SK-N-MC (cell line): Measurements from ENCODE around the gene WDCP.
"Not testable (repeated sequence)": the region's sequence is repeated elsewhere in the genome, so short reads cannot be mapped to it uniquely, and the experiment has no call there.

ENCODE experiments used
- DNase-seq: peaks from one replicate; pipeline ENCODE4 v3.0.0-alpha.2; 2011; ENCODE audit warnings: low read depth, low spot score
- H3K27ac ChIP-seq: fragments of 200-600 bp; sonication (generic); 2 replicates; pipeline ENCODE4 v1.5.1; 2016; ENCODE audit warnings: mixed run types
- H3K36me3 ChIP-seq: fragments of 200-600 bp; sonication (generic); 2 replicates; pipeline ENCODE4 v1.6.1; 2017; ENCODE audit warnings: antibody characterized with exemption, low read length, mixed read lengths; ENCODE audit not compliant: insufficient read depth
- H3K4me3 ChIP-seq: fragments of 200-600 bp; sonication (generic); 2 replicates; pipeline ENCODE4 v1.5.1; 2016
- H3K9ac ChIP-seq: fragments of 200-600 bp; sonication (generic); 2 replicates; pipeline ENCODE4 v1.8.0; 2017; ENCODE audit warnings: mixed run types, mixed read lengths; ENCODE audit not compliant: insufficient read length
- H3K9me3 ChIP-seq: fragments of 200-600 bp; sonication (generic); 2 replicates; pipeline ENCODE4 v1.6.1; 2017; ENCODE audit warnings: low read depth, mild to moderate bottlenecking, antibody characterized with exemption, low read length, moderate library complexity, mixed read lengths
- EZH2 ChIP-seq: fragments of 200-600 bp; sonication (generic); IDR thresholded peaks from one replicate; pipeline ENCODE4 v1.6.1; 2017; ENCODE audit warnings: antibody characterized with exemption
- FOXP2 ChIP-seq: optimal IDR thresholded peaks from 2 replicates; pipeline ENCODE3; 2011; ENCODE audit warnings: mild to moderate bottlenecking, moderate library complexity; ENCODE audit not compliant: insufficient read depth; ENCODE audit errors: extremely low read length, control extremely low read depth
- POLR2AphosphoS5 ChIP-seq: IDR thresholded peaks from 2 replicates; pipeline ENCODE4 v1.6.1; 2012; ENCODE audit warnings: mild to moderate bottlenecking, low read depth, low read length, borderline replicate concordance

The WDCP gene

DNA sequence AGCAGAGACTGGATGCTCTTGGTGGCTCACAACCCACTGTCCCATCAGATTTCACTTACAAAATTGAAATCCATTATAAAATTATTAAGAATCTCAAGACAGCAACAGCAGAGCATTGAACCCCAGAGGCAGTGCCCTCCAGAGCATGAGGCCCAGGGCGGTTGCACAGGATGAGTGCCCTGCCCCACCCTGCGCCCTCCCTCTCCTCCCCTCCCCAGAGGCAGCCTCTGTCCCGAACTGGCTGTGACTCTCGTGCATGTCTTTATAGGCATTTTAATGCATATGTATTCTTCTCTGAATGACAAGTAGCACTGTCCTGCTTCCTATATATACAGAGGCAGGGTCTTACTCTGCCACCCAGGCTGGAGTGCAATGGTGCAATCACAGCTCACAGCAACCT is 26.9 kb downstream of the WDCP start:
- Histone ChIP-seq H3K36me3 (no peaks in the 10 kb centered on the region; the same call in 1 of the 2 replicates), H3K27ac (no peak overlapping the region)
- no peak for TF ChIP-seq EZH2
- TF ChIP-seq FOXP2: no peak
- no peak for TF ChIP-seq POLR2AphosphoS5

DNA sequence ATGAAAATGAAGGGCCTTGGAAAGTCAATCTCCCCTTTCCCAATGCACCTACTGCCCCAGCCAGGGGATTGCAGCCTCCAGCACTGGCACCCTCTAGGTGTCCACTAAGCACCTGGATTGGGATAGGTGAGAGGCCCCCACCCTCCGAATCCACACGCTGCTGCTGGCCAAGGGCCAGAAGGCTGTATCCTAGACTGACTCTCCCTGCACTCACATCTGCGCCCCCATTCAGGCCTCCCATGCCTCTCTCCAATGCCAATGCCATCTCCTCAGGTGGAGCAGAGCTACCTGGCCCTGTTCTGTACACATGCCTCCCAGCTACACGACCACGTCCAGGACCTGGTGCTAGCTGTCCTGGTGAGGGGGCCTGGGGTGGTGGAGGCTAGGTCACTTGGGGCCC is 27.5 kb downstream of the WDCP start:
- Histone ChIP-seq H3K9ac (no peak overlapping the region), H3K36me3 (no peaks in the 10 kb centered on the region; the same call in 1 of the 2 replicates), H3K9me3 (no peaks in the 10 kb centered on the region), H3K27ac (no peak overlapping the region), H3K4me3 (no peak overlapping the region)
- DNase-seq: no peak
- TF ChIP-seq POLR2AphosphoS5 (no peak), FOXP2 (no peak), EZH2 (no peak)

More for the DNA sequence above, 26.9 kb downstream of the WDCP start:
- Histone ChIP-seq H3K9ac (no peak overlapping the region), H3K4me3 (no peak overlapping the region), H3K9me3 (no peaks in the 10 kb centered on the region)
- DNase-seq: no peak

DNA sequence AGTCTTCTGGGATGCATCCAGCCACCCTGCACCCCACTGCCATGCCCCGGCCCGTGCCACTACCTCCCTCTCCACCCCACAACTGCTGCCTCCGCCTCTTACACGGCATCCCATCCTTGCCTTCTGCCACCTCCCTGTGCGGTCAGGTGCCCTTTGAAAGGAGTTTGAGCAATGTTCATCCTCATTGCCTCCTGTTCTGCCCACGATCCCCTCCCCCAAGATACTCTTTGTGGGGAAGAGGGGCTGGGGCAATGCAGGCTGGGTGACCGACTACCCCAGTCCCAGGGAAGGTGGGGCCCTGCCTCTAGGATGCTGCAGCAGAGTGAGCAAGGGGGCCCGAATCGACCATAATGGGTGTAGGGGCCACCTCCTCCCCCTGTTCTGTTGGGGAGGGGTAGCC is 28.9 kb downstream of the WDCP start:
- no peak for DNase-seq
- Histone ChIP-seq H3K36me3 (no peaks in the 10 kb centered on the region; the same call in 1 of the 2 replicates), H3K9me3 (no peaks in the 10 kb centered on the region), H3K9ac (no peak overlapping the region), H3K27ac (no peak overlapping the region), H3K4me3 (no peak overlapping the region)
- TF ChIP-seq FOXP2 (no peak), POLR2AphosphoS5 (no peak), EZH2 (no peak)

DNA sequence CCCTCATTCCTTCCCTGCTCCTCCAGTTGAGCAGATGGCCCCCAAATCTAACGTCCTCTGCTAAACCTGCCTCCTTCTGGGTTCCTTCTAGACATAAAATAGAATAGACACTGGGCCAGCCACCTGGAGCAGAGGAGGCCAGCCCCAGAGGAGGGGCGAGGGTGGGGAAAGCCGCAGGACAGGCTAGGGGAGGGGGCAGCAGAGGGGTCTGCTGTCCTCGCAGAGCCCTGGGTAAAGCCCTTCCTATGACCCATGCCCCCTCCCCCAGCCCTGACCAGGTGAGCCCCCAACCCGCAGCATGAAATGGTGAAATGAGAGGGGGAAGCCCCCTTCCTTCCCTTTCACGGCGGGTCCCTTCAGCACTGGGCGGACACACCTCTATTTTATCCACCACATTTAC is 29.5 kb downstream of the WDCP start:
- H3K9me3 ChIP-seq: no peaks in the 10 kb centered on the region
- H3K4me3 ChIP-seq: no peak overlapping the region
- H3K27ac ChIP-seq: no peak overlapping the region
- DNase-seq: no peak
- H3K36me3 ChIP-seq: no peaks in the 10 kb centered on the region
- no peak for TF ChIP-seq POLR2AphosphoS5
- no peak for TF ChIP-seq FOXP2
- TF ChIP-seq EZH2: no peak
- H3K9ac ChIP-seq: no peak overlapping the region

DNA sequence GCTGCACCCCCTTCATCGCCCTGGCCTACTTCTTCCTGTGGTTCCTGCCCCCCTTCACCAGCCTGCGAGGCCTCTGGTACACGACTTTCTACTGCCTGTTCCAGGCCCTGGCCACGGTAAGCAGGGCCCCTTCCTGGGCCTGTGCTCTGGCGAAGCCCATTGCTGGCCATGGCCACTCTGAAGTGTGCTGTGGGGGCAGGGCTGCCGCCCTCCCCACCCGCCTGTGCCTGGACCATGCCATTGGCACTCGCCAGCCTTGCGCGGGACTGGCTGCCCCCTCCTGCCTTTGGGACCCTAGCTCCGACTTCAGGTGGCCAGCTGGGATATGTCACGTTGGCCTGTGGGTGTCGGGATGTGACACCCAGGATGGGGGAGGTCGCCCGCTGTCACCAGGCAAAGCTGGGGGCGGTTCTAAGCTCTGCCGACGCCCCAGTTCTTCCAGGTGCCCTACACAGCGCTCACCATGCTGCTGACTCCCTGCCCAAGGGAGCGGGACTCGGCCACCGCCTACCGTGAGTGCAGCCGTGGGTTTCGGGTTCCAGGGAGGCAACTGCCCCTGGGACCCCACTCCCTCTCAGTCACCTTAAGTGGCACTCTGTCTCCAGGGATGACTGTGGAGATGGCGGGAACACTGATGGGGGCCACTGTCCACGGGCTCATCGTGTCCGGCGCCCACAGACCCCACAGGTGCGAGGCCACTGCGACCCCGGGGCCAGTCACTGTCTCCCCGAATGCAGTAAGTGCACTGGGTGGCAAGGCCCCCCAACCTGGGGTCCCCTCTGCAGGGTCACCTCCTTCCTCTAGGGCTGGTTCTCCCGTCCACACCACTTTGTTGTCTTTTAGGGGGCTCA is 30.1 kb downstream of the WDCP start:
- no peak overlapping the region for H3K27ac ChIP-seq

DNA sequence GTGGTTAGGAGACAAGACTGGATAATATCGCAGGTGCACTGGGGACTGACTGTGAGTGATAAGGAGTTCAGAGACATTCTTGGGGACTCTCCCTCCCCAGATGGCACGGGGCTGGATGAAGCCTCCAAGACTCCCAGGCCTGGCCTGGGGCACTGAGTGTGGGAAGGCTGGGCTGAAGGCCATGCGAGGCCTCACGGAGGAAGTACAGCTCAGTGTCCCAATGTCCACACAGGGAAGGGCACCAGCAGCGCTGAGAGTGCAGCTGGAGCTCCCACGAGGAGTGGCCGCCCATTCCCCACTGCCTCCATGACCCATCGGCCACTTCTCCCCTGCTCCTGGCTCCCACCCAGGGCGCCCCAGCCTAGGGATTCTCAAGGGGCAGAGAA is 30.8 kb downstream of the WDCP start:
- Histone ChIP-seq H3K36me3 (no peaks in the 10 kb centered on the region), H3K9ac (no peak overlapping the region), H3K4me3 (no peak overlapping the region), H3K9me3 (no peaks in the 10 kb centered on the region), H3K27ac (no peak overlapping the region)
- TF ChIP-seq EZH2 (no peak), FOXP2 (no peak), POLR2AphosphoS5 (no peak)
- no peak for DNase-seq

More for the DNA sequence above, 30.1 kb downstream of the WDCP start:
- no peaks in the 10 kb centered on the region for H3K9me3 ChIP-seq
- H3K36me3 ChIP-seq: no peaks in the 10 kb centered on the region
- TF ChIP-seq POLR2AphosphoS5: no peak
- no peak for TF ChIP-seq FOXP2
- no peak for TF ChIP-seq EZH2
- H3K9ac ChIP-seq: no peak overlapping the region
- DNase-seq: no peak
- H3K4me3 ChIP-seq: no peak overlapping the region

DNA sequence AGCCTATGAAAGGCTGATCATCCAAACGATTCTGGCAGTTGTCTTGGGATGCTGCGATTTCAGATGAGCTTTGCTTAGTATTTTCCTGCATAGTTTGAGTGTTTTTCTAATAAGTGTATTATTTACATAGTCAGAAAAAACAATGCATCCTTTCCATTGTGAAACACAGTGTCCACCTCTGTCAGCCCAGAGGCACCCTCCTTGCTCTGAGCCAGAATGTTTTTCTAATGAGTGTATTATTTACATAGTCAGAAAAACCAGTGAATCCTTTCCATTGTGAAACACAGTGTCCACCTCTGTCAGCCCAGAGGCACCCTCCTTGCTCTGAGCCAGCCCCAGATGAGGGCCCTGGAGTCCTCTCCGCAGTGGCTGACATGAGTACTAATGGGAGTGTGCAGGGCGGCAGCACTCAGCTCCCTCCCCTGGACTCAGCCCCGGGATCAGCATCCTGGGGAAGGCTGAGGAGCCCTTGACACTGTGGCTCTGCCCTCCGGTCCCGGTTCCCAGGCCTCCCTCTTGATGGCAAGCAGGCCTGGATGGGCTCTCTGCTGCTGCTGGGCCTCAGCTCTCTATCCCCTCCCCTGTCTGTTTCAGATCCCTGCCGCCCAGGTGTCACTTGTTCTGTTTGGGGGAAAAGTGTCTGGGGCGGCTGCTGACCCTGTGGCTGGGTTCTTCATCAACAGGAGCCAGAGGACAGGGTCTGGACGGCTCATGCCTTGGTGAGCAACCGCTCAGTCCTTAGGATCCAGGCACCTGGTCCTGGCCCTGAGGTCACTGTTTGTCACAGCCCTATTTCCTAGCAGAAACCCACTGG is 31.4 kb downstream of the WDCP start:
- no peak for TF ChIP-seq EZH2
- TF ChIP-seq POLR2AphosphoS5: no peak
- TF ChIP-seq FOXP2: no peak
- Histone ChIP-seq H3K9ac (no peak overlapping the region), H3K27ac (no peak overlapping the region), H3K36me3 (no peaks in the 10 kb centered on the region), H3K9me3 (no peaks in the 10 kb centered on the region), H3K4me3 (no peak overlapping the region)
- DNase-seq: no peak

DNA sequence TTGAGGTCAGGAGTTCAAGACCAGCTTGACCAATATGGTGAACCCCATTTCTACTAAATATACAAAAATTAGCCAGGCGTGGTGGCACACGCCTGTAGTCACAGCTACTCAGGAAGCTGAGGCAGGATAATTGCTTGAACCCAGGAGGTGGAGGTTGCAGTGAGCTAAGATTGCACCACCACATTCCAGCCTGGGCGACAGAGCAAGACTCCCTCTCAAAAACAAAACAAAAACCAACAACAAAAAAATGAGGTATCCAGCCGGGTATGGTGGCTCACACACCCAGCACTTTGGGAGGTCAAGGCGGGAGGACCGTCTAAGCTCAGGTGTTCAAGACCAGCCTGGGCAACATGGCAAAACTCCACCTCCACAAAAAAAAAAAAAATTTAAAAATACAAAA is 32.3 kb downstream of the WDCP start:
- not testable (repeated sequence) for H3K9ac ChIP-seq, DNase-seq, H3K36me3 ChIP-seq, H3K4me3 ChIP-seq, H3K27ac ChIP-seq, H3K9me3 ChIP-seq
